ENCODE data around the gene ABCC2.

DNA sequence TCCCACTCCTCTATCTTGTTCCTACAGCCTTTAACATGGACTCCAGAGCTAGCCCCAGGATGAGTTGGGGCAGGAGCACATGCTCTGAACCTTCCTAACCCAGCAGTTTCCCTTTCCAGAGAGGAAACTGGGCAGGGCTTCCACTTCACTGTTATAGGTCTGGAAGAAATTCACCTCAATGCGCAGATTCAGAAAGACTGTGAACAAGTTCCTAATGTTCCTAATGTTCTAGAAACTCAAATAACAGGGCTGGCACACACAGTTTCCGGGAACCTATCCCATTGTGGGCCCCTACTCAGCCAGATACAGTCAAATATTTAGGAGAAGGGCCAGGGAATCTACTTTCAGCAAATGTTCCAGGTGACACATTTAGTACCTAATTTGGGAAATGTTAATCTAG is 29.7 kb downstream of the ABCC2 start:
- TF ChIP-seq, protein P1, sequence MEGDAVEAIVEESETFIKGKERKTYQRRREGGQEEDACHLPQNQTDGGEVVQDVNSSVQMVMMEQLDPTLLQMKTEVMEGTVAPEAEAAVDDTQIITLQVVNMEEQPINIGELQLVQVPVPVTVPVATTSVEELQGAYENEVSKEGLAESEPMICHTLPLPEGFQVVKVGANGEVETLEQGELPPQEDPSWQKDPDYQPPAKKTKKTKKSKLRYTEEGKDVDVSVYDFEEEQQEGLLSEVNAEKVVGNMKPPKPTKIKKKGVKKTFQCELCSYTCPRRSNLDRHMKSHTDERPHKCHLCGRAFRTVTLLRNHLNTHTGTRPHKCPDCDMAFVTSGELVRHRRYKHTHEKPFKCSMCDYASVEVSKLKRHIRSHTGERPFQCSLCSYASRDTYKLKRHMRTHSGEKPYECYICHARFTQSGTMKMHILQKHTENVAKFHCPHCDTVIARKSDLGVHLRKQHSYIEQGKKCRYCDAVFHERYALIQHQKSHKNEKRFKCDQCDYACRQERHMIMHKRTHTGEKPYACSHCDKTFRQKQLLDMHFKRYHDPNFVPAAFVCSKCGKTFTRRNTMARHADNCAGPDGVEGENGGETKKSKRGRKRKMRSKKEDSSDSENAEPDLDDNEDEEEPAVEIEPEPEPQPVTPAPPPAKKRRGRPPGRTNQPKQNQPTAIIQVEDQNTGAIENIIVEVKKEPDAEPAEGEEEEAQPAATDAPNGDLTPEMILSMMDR (IDR thresholded peaks at IDR 0.05), result no peak
- no peak for TF ChIP-seq POLR2A (IDR thresholded peaks at IDR 0.05)

Measured in body of pancreas (tissue), 4 donors.